ENCODE results near the gene ZFP36L2. TPM values are rescaled to one million over a fixed set of nuclear protein-coding genes. Genes with fewer than 3 reads are reported as not detected.

ZFP36L2 gene
- polyA plus RNA-seq, 3 donors, result 90.2 to 103 (median 96.0) TPM

DNA sequence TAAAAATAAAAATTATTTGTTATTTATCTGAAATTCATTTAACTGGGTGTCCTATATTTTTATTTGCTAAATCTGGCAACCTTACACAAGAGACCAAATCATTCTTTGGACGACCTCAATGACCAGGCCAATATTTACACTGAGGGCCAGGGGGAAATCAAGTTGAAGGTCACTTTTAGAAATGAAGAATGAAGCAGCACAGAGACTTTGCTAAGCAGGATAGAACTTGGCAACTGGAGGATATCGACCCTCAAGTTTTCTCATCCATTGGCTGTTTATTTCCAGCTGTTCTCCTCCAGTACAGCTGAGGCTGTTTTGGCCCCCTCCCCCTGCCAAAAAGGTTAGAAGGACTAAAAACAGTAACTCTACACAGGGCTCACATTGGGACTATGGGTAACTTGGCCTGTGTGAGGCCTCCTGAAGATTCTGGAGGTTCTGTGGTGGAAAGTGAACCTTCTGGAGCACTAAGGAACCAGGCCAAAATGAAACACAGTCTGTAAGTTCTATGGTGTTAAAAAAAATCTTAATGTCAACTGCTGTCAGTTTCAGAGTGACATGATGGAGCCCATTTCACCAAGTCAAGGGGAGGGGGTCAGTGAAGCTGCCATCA lies 32.2 kb upstream of the ZFP36L2 start:
- no peak for DNase-seq (ENCODE audit: extremely low read depth in 1 of 11, low read depth in 9 of 11, low spot score in 4 of 11)

- no peak for DNase-seq (ENCODE audit: extremely low read depth in 1 of 11, low read depth in 9 of 11, low spot score in 4 of 11)
Measured at GRCh38 chr2:43255296-43255910, 29.0 kb upstream of the ZFP36L2 start.

DNA sequence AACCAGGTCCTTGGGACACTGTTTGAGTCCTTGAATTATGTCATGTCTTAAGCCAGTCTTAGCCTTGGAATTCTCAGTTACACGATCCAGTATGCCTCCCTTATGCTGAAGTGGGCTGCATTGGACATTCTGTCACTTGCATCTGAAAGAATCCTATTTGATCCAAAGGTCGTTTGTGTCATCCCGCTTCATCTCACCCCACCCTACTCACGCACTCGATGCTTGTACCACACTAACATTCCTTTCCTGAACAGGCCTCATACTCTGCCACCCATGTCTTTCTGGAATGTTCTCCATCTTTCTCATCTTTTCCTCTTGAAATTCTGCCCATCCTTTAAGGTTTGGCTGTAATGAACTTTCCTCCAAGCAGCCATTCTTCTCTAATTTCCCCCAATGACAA lies 27.9 kb upstream of the ZFP36L2 start:
- no peak for DNase-seq (ENCODE audit: extremely low read depth in 1 of 11, low read depth in 9 of 11, low spot score in 4 of 11)

DNA sequence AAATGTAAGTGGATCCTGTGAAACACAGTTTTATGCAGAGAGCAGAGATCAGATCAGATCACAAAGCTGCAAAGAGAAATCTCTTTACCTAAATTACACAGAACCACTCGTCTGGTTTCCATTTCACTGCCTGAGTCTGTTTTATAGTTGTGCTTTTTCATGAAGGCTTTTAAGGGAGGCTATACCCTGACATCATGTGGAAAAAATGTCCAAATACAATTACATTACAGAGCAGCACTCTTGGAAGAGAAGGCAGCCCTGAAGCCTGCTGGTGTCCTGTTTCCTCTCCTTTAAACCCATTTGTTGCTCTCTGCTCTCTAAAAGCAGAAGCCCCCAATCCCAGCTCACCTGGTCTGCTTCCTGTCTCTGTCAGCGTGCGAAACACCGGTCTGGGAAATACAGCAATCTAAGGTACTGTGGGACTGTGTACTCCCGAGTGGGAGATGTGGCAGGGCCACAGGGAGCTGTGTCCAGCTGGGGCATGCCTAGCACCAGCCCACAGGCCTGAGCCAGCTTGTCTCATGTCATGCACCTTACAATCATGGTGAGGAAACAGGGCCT lies 24.8 kb upstream of the ZFP36L2 start:
- DNase-seq (ENCODE audit: extremely low read depth in 1 of 11, low read depth in 9 of 11, low spot score in 4 of 11), result peak in 7 of 11 donors; percentile 49 to 84 (median 63)

- no peak for DNase-seq (ENCODE audit: extremely low read depth in 1 of 11, low read depth in 9 of 11, low spot score in 4 of 11)
Measured at GRCh38 chr2:43250015-43250414, 23.6 kb upstream of the ZFP36L2 start.

DNA sequence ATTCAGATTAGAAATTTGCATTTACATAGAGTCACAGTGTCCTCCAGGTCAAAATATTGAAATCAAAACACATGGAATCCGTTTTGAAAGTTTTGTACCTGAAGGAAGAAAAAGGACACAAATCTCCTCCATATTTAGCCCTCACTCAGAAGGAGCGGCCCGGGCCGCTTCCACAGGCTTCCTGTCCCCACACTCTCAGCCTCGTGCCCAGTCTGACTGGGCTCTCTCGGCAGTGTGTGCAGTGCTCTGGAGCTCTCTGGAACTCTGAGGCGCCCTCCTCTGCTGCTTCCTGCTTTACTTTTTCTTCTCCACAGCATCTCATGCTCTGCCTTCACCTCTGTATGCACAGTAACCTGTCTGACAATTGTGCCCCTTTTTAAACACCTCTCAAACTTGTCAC lies 22.2 kb upstream of the ZFP36L2 start:
- no peak for DNase-seq (ENCODE audit: extremely low read depth in 1 of 11, low read depth in 9 of 11, low spot score in 4 of 11)

DNA sequence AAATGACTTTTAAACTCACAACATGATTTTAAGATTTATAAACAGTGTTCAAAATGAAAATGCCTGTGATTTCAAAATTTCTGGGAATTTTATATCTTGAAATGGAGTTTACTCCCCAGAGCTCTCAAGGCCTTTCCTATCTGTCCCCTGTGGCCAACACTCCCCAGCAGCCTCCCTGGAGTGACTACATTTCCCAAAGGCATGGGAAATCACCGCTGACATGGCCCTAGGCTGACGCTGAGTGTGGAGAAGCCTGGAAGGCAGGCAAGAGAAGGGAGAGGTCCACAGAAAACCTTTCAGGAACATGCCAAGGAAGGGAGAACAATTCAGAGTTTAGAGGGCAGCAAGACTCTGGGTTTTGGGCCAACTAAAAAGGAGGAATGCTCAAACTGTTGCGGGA lies 20.2 kb upstream of the ZFP36L2 start:
- no peak for DNase-seq (ENCODE audit: extremely low read depth in 1 of 11, low read depth in 9 of 11, low spot score in 4 of 11)

DNA sequence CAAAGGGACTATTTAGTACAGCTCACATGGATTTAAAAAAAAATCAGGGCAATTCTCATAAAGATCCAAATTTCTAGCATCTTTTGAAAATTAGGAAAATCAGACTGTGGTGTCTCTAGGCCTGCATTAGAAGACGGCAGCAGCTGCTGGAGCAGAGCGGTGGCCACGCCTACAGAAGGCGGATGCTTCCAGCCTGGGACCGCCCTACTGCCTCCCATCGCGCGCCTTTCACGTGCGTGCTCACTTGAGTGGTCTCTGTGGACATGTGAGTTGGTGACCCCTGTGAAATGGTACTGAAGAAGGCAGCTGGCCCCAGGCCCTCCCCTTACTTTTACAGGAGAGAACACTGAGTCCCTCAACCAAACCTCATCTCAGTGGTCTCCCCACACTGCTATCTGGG lies 15.2 kb upstream of the ZFP36L2 start:
- DNase-seq (ENCODE audit: extremely low read depth in 1 of 11, low read depth in 9 of 11, low spot score in 4 of 11), result no peak

- DNase-seq (ENCODE audit: extremely low read depth in 1 of 11, low read depth in 9 of 11, low spot score in 4 of 11), result no peak
Measured at GRCh38 chr2:43240766-43241150, 14.4 kb upstream of the ZFP36L2 start.

GRCh38 chr2:43239981-43240765 lies 13.8 kb upstream of the ZFP36L2 start:
- no peak for DNase-seq (ENCODE audit: extremely low read depth in 1 of 11, low read depth in 9 of 11, low spot score in 4 of 11)

- DNase-seq (ENCODE audit: extremely low read depth in 1 of 11, low read depth in 9 of 11, low spot score in 4 of 11), result no peak
Measured at GRCh38 chr2:43238813-43239212, 12.4 kb upstream of the ZFP36L2 start.

GRCh38 chr2:43238176-43238575 lies 11.8 kb upstream of the ZFP36L2 start:
- DNase-seq (ENCODE audit: extremely low read depth in 1 of 11, low read depth in 9 of 11, low spot score in 4 of 11), result no peak

- no peak for DNase-seq (ENCODE audit: extremely low read depth in 1 of 11, low read depth in 9 of 11, low spot score in 4 of 11)
Measured at GRCh38 chr2:43233218-43234212, 7.1 kb upstream of the ZFP36L2 start.

DNA sequence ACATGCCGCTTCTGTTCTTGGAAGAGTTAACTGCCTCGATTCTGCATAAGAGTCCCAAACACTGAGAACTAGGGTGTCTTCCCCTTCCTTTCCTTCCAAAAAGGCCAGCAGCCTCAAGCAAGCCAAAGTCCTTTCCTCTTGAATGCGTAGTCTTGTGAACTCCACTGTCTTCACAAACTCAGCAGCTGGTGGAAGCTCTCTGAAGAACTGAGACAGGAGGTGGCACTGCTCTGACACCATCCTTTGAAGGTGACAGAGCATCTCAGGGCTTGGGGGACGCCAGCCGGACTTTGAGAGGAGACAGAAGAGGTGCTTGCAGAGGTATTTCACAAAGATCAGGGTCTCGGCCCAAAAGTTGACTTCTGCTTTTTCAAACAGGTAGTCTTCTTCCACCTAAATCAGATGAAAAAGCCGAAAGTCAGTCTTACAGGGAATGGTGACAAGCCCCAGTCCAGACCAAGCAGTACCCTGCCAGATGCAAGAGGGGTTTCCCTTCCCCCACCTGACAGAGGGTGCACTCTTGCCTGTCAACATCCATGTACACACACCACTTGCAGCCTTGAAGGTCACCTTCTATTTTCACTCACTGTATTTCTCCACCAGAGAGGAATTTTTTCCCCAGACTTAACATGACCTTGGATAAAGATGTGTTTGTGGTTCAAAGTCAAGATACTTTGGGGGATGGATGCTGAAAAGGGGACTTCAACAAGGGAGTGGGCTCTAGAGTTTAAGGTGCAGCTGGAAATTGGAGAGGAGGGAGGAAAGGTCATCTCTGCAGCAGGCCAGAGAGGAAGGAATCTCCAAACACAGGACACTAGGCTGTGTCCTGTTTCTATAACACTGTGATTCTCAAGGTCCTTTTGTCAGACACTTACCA lies 4.8 kb upstream of the ZFP36L2 start:
- DNase-seq (ENCODE audit: extremely low read depth in 1 of 11, low read depth in 9 of 11, low spot score in 4 of 11), result no peak

- DNase-seq (ENCODE audit: extremely low read depth in 1 of 11, low read depth in 9 of 11, low spot score in 4 of 11), result no peak
Measured at GRCh38 chr2:43230351-43230885, 4.0 kb upstream of the ZFP36L2 start.

DNA sequence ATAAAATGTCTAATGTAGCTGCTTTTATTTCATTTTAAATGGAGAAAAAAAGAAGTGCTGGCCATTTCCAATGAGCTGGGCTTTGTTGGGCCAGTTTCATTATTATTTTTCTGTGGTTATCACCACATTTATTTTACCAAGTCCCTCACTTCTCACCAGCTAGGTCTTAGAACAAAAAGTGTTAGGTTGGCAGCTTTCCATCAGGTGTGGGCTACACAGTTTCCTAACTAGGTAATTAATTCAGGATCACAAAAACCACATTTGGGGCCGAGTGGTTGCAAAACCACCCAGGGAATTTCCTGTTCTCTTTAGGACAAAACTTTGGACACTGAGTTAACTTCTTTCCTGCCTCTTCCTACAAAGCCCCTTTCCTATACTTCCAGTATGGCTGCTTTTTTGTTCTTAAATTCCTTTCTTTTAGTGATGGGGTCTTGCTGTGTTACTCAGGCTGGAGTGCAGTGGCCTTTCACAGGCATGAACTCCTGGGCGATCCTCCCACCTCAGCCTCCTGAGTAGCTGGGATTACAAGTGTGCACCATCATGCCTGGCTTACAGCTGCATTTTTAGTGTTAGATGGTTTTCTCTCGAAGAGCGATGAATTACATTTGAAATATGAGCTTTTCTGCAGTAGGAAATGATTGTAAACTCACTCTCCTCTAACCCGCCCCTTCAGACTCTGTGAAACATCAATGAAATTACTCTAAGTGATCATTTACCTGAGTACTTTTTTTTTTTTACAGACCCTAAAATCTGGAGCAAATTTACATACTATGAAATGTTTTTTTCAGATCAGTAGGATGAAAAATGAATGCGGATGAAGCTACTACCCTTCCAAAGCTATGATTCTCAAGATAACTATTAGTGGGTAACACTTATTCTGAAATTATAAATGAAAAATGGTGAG lies 2.6 kb upstream of the ZFP36L2 start:
- no peak for DNase-seq (ENCODE audit: extremely low read depth in 1 of 11, low read depth in 9 of 11, low spot score in 4 of 11)

- DNase-seq (ENCODE audit: extremely low read depth in 1 of 11, low read depth in 9 of 11, low spot score in 4 of 11), result no peak
Measured at GRCh38 chr2:43228321-43228751, 1.9 kb upstream of the ZFP36L2 start.

Data from renal cortex interstitium (tissue), 11 donors.